HepG2 (cell line): ENCODE data around the gene SLAIN2. TPM values are rescaled to one million over a fixed set of nuclear protein-coding genes. Genes with fewer than 3 reads are reported as not detected.

Source experiments
- ATAC-seq: fragments of 200-7000 bp; cut with Tn5 transposase; 3 replicates; pipeline ENCODE4 v1.9.1; 2020; ENCODE audit warnings: mild to moderate bottlenecking, moderate library complexity
- BruUV-seq: library from RNA; stranded (reverse); fragments of 400-500 nt; replicated peaks from 2 replicates; lab custom pipeline; 2021; lab: Mats Ljungman, UMichigan
- CTCF ChIA-PET: fragments of 300-600 bp; formaldehyde crosslinking; extraction: SDS; loops from one replicate; lab custom pipeline; 2021; ENCODE audit warnings: low total read pairs, inconsistent platforms, low intra/inter-chr PET ratio; lab: Yijun Ruan, JAX
- POLR2A ChIA-PET: fragments of 350-600 bp; sonication (Branson Sonifier 250); formaldehyde crosslinking; loops from one replicate; lab custom pipeline; 2020; ENCODE audit warnings: antibody characterized with exemption, inconsistent platforms; lab: Yijun Ruan, JAX
- DNase-seq: peaks from one replicate; pipeline ENCODE4 v3.0.0-alpha.2; 2015; ENCODE audit warnings: low spot score
- FAIRE-seq: peaks from 3 replicates; lab custom pipeline; 2011; peaks lifted over from hg19 to GRCh38; lab: Jason Lieb, UNC
- H2AFZ ChIP-seq: one replicate; pipeline ENCODE4 v1.6.1; 2011; ENCODE audit warnings: low read length, inconsistent platforms
- H3K27ac ChIP-seq: fragments of 300-600 bp; 3 replicates; pipeline ENCODE4 v1.8.0; 2011; ENCODE audit warnings: mixed run types, mild to moderate bottlenecking, mixed read lengths, low read length, inconsistent platforms; ENCODE audit not compliant: insufficient read depth; ENCODE audit errors: extremely low read length
- H3K27me3 ChIP-seq, 2 experiments: fragments of 200-600 bp in 1 of 2; 2 replicates in 1 of 2; 3 replicates in 1 of 2; pipeline versions ENCODE4 v1.6.0 to v1.8.0; 2011; ENCODE audit warnings: low read length in 2 of 2, mild to moderate bottlenecking in 2 of 2, moderate library complexity in 2 of 2, inconsistent platforms in 1 of 2; ENCODE audit not compliant: insufficient read depth in 2 of 2, control insufficient read depth in 1 of 2
- H3K36me3 ChIP-seq, 2 experiments: fragments of 200-600 bp in 1 of 2; replicated peaks in 1 of 2; 2 replicates in 1 of 2; 3 replicates in 1 of 2; pipeline versions ENCODE4 v1.5.1 to v1.8.0; 2011; ENCODE audit warnings: low read length in 2 of 2, inconsistent platforms in 1 of 2; ENCODE audit not compliant: insufficient read depth in 2 of 2, control insufficient read depth in 1 of 2
- H3K4me1 ChIP-seq: 2 replicates; pipeline ENCODE4 v1.5.1; 2012; ENCODE audit warnings: low read length, inconsistent platforms; ENCODE audit not compliant: insufficient read depth
- H3K4me2 ChIP-seq: 2 replicates; pipeline ENCODE4 v1.6.0; 2011; ENCODE audit warnings: low read depth, low read length, inconsistent platforms
- H3K4me3 ChIP-seq, 3 experiments: fragments of 200-600 bp in 1 of 3; sonication (generic), shearing (Covaris generic) in 1 of 3; replicated peaks in 1 of 3; 2 replicates each; pipeline ENCODE4 v1.5.1; 2011 to 2016; ENCODE audit warnings: low read length in 3 of 3, inconsistent platforms in 2 of 3, low read depth in 2 of 3, mild to moderate bottlenecking in 2 of 3, control low read depth in 1 of 3, mixed read lengths in 1 of 3; ENCODE audit not compliant: insufficient read depth in 1 of 3
- H3K79me2 ChIP-seq: one replicate; pipeline ENCODE4 v1.6.1; 2011; ENCODE audit warnings: low read length, inconsistent platforms; ENCODE audit not compliant: insufficient read depth
- H3K9ac ChIP-seq: 2 replicates; pipeline ENCODE4 v1.6.0; 2011; ENCODE audit warnings: mild to moderate bottlenecking, low read depth, low read length, inconsistent platforms; ENCODE audit not compliant: insufficient read depth
- H3K9me3 ChIP-seq: 2 replicates; pipeline ENCODE4 v1.5.1; 2012; ENCODE audit warnings: mild to moderate bottlenecking, low read length
- H4K20me1 ChIP-seq: 2 replicates; pipeline ENCODE4 v1.6.0; 2011; ENCODE audit warnings: inconsistent platforms, mild to moderate bottlenecking, low read length, moderate library complexity; ENCODE audit not compliant: insufficient read depth
- PHF8 ChIP-seq: sonication (generic); formaldehyde crosslinking; IDR thresholded peaks from 2 replicates; pipeline ENCODE4 v1.5.0; 2020; ENCODE audit warnings: missing genetic modification reagents
- RORA ChIP-seq: sonication (generic); formaldehyde crosslinking; IDR thresholded peaks from 2 replicates; pipeline ENCODE4 v1.5.0; 2020; ENCODE audit warnings: mild to moderate bottlenecking, missing genetic modification reagents, moderate library complexity
- SALL2 ChIP-seq: sonication (generic); formaldehyde crosslinking; IDR thresholded peaks from 2 replicates; pipeline ENCODE4 v1.8.1; 2023; ENCODE audit warnings: mild to moderate bottlenecking, missing genetic modification reagents, inconsistent platforms
- ZNF670 ChIP-seq: sonication (generic); formaldehyde crosslinking; IDR thresholded peaks from 2 replicates; pipeline ENCODE4 v1.8.0; 2022; ENCODE audit warnings: mild to moderate bottlenecking, missing genetic modification reagents, borderline replicate concordance
- WGBS: methylation state at CpG from one replicate; pipeline ENCODE4 v1.1.6; 2017; ENCODE audit warnings: low lambda C conversion rate; 5-methylcytosine and 5-hydroxymethylcytosine counted together
- in situ Hi-C: cut with HindIII; loops from 2 replicates; pipeline ENCODE4 v1.10.0; 2017; ENCODE audit warnings: low pct_unique_long_range_greater_than_20kb; ENCODE audit not compliant: extremely low pct_ligation_motif_present
- intact Hi-C: fragments of 100-400 bp; cut with micrococcal nuclease; formaldehyde crosslinking; loops from one replicate; pipeline ENCODE4 v1.10.0; 2022; ENCODE audit not compliant: unreplicated experiment
- polyA plus RNA-seq, 8 experiments: library from polyadenylated mRNA; depleted of rRNA in 3 of 8; stranded (reverse) in 7 of 8; unstranded in 1 of 8; fragments of >200 nt; fragmentation: Illumina TruSeq in 4 of 8; extraction: Trizol in 4 of 8; gene quantifications; 2 replicates each; pipeline versions ENCODE4 v1.2.1 to v1.2.3, GENCODE V29; 2011 to 2016; ENCODE audit warnings: low read depth in 4 of 8, missing spikeins in 1 of 8, mixed read lengths in 1 of 8; ENCODE audit not compliant: insufficient read depth in 1 of 8
- total RNA-seq, 5 experiments: library from RNA; depleted of rRNA; stranded (reverse); fragments of >200 nt; fragmentation: Illumina TruSeq; extraction: Trizol; gene quantifications; 2 replicates each; pipeline ENCODE4 v1.2.3, GENCODE V29; 2016; ENCODE audit warnings: low read depth in 1 of 5
- TF ChIP-seq, protein P1 (sequence below), 2 experiments: sonication (generic) in 1 of 2; formaldehyde crosslinking in 1 of 2; IDR thresholded peaks; 2 replicates each; pipeline versions ENCODE4 v1.6.1 to v1.9.0; 2014 to 2022; ENCODE audit warnings: antibody characterized with exemption in 1 of 2, borderline replicate concordance in 1 of 2, inconsistent platforms in 1 of 2, low read depth in 1 of 2, missing genetic modification reagents in 1 of 2
- TF ChIP-seq, protein P2 (sequence below), 2 experiments: fragments of 450-650 bp in 1 of 2; sonication (generic) in 1 of 2; formaldehyde crosslinking; IDR thresholded peaks; 2 replicates each; pipeline versions ENCODE4 v1.5.0 to v1.8.0; 2020 to 2022; ENCODE audit warnings: mild to moderate bottlenecking in 1 of 2, missing genetic modification reagents in 1 of 2

Gene SLAIN2
- total and polyA plus RNA-seq, 2 of the 13 experiments (the other 11 are each of a cell fraction or from before 2014, with no cell fraction given): 20.7 to 22.5 TPM

DNA sequence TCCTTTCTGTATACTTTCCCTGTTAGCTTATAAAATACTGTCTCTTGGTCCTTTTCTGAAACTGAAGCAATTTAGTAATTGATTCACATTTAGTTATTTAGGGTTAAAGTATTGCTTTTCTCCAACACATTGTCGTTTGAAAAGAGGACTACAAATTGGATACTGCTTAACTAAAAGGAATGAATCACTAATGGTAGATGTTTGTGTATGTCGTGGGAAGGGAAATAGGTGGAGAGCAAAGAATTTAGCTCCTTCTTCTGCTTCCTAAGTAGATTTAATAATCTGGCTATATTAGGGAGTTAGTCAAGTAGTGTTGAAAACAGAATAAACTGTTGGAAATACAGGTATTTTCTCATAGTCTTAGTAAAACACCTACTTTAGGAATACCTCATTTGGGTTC lies 27.9 kb downstream of the SLAIN2 start (continued):
- TF ChIP-seq, protein P1, sequence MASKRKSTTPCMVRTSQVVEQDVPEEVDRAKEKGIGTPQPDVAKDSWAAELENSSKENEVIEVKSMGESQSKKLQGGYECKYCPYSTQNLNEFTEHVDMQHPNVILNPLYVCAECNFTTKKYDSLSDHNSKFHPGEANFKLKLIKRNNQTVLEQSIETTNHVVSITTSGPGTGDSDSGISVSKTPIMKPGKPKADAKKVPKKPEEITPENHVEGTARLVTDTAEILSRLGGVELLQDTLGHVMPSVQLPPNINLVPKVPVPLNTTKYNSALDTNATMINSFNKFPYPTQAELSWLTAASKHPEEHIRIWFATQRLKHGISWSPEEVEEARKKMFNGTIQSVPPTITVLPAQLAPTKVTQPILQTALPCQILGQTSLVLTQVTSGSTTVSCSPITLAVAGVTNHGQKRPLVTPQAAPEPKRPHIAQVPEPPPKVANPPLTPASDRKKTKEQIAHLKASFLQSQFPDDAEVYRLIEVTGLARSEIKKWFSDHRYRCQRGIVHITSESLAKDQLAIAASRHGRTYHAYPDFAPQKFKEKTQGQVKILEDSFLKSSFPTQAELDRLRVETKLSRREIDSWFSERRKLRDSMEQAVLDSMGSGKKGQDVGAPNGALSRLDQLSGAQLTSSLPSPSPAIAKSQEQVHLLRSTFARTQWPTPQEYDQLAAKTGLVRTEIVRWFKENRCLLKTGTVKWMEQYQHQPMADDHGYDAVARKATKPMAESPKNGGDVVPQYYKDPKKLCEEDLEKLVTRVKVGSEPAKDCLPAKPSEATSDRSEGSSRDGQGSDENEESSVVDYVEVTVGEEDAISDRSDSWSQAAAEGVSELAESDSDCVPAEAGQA (IDR thresholded peaks at IDR 0.05; ENCODE audit: low read depth): no peak
- TF ChIP-seq, protein P1 (CRISPR knock-in tag; IDR thresholded peaks at IDR 0.05; ENCODE audit: borderline replicate concordance): no peak

DNA sequence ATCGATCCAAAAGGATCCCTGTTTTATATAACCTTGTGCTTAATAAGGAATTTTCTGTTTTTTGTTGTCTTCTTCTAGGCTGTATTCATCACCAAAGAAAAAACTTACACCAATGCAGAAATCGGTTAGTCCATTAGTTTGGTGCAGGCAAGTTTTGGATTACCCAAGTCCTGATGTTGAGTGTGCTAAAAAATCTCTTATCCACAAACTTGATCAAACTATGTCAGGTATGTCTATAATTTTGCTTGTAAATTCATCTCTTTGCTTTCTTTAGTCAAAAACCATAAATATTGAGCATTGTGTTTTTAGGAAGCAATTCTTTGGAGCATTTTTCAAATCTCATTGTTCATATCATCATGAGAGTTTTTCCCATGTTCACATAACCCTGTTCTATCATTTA lies 28.4 kb downstream of the SLAIN2 start:
- no peak overlapping the region for H3K4me3 ChIP-seq
- no peak overlapping the region for H3K9ac ChIP-seq
- no peak overlapping the region for H3K27ac ChIP-seq
- no peaks in the 10 kb centered on the region for H3K9me3 ChIP-seq
- no peak overlapping the region for H2AFZ ChIP-seq
- H3K27me3 ChIP-seq: no peaks in the 10 kb centered on the region
- in situ Hi-C loops (no loop called here), intact Hi-C loops (no loop called here)
- no peak overlapping the region for H3K4me2 ChIP-seq
- DNase-seq: no peak
- peaks cover 10% of the 10 kb centered on the region for H3K4me1 ChIP-seq
- H4K20me1 ChIP-seq: no peaks in the 10 kb centered on the region
- no TSS peak for BruUV-seq
- H3K79me2 ChIP-seq: peaks cover 9% of the 10 kb centered on the region
- ChIA-PET CTCF (no interaction called here), POLR2A (no interaction called here)
- TF ChIP-seq PHF8 (CRISPR knock-in tag) (no peak), RORA (CRISPR knock-in tag) (no peak), ZNF670 (no peak), SALL2 (no peak)
- TF ChIP-seq, protein P2, sequence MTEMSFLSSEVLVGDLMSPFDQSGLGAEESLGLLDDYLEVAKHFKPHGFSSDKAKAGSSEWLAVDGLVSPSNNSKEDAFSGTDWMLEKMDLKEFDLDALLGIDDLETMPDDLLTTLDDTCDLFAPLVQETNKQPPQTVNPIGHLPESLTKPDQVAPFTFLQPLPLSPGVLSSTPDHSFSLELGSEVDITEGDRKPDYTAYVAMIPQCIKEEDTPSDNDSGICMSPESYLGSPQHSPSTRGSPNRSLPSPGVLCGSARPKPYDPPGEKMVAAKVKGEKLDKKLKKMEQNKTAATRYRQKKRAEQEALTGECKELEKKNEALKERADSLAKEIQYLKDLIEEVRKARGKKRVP (CRISPR knock-in tag; IDR thresholded peaks at IDR 0.05): no peak
- FAIRE-seq: no peak
- 0 out of 5 replicates have a peak, but pooled peaks cover 0 to 6% of the 10 kb centered on the region in 2 experiments for H3K36me3 ChIP-seq
- no peak for ATAC-seq
- 85% methylated on average over 2 of the region's 2 CpGs for WGBS
